Activated T-cell treated with anti-CD3 and anti-CD28 coated beads, Interleukin-2, amount 50 U/mL, for 24 hours (primary cell): Measurements from ENCODE around the gene GALNT1.

Source experiments
- DNase-seq: peaks from one replicate; pipeline ENCODE4 v3.0.0-alpha.2; 2020
- H3K27ac Mint-ChIP-seq: 2 replicates; pipeline ENCODE4 v1.8.0; 2020; ENCODE audit warnings: mild to moderate bottlenecking, mixed read lengths
- H3K27me3 Mint-ChIP-seq: 2 replicates; pipeline ENCODE4 v1.8.0; 2020; ENCODE audit warnings: mixed read lengths
- H3K36me3 Mint-ChIP-seq: 2 replicates; pipeline ENCODE4 v1.8.0; 2020; ENCODE audit warnings: low read depth, mixed read lengths
- H3K4me1 Mint-ChIP-seq: 2 replicates; pipeline ENCODE4 v1.8.0; 2020; ENCODE audit warnings: low read depth, mixed read lengths
- H3K4me3 Mint-ChIP-seq: 2 replicates; pipeline ENCODE4 v1.8.0; 2020; ENCODE audit warnings: mild to moderate bottlenecking, moderate library complexity, mixed read lengths
- H3K9me3 Mint-ChIP-seq: 2 replicates; pipeline ENCODE4 v1.8.0; 2020; ENCODE audit warnings: mixed read lengths

Gene GALNT1

DNA sequence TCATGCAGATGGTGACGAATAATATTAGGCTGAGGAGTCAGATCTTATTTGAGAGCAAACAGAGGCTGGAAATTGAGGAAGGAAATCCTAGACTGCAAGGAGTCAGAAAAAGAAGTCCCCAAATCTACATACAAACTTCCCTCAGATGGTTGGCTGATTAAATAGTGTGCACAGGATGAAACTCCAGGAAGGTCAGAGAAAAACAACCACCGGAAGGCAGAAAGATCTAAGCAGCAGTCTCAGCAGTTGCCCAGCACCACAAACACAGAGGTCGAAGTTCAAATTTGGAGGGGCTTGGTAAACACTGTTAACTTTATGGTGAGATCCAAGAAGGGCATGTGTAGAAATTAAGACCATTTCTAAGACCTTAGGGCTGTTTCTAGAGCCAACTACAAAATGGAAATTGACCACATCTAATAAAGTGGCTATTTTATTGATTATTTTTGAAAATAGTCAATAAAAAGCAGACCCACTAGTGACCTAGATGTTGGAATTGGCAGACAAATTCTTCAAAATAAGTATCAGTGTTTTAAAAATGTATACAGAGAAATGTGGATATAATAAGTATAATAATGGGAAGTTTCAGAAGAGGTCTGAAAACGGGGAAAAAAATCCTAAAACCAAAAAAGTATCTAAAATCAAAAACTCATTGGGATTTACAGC lies 134.8 kb downstream of the GALNT1 start:
- Mint-ChIP-seq H3K4me1 (no peaks in the 10 kb centered on the region), H3K27ac (no peak overlapping the region), H3K27me3 (peaks cover 6% of the 10 kb centered on the region), H3K9me3 (peaks cover 30% of the 10 kb centered on the region), H3K4me3 (no peak overlapping the region), H3K36me3 (peaks cover 22% of the 10 kb centered on the region)
- no peak for DNase-seq

DNA sequence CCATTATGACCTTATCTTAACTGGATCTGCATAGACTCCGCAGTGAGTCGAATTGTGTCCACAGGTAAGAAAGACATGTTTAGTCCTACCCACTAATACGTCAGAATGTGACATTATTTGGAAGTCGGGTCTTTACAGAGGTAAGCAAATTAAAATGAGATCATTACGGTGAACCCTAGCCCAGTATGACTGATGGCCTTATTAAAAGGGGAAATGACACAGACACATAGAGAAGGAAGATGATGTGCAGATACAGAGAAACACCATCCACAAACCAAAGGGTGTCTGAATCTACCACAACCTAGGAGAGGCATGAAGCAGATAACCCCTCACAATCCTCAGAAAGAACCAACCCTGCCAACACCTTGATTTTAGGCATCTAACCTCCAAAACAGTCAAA lies 135.6 kb downstream of the GALNT1 start:
- Mint-ChIP-seq H3K27me3 (peaks cover 11% of the 10 kb centered on the region), H3K4me1 (no peaks in the 10 kb centered on the region), H3K9me3 (peaks cover 30% of the 10 kb centered on the region), H3K4me3 (no peak overlapping the region), H3K27ac (no peak overlapping the region), H3K36me3 (peaks cover 13% of the 10 kb centered on the region)
- no peak for DNase-seq

DNA sequence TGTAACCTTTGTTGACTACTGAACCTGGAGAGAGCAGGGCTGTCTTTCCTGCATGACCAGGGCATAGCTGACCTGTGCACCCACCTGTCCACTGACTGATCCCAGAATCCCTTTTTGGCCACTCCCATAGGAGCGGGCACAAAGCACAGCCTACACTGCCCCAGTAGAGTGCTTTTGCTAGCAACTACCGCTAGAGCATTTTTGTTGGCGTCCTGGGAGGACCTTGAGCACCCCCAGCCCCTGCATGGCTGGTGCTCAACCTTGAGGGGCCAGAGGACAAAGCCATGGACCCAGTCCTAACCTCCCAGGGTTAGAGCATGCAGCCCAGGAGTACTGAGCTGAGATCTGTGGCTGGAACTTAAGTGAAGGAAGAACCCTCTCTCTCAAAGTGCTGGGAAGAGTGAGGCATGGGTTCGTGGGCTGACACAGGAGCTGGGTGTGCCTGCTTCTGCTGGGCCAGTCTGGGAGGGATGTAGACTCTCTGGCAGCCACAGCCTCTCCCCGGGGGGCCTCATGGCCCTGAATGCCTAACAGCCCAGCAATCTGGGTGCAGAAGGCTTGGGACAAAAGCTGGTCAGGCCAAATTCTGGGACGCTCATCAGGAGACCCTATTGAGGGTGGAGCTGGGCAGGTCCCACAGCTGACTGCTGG lies 140.0 kb downstream of the GALNT1 start:
- no peak for DNase-seq
- no peaks in the 10 kb centered on the region for H3K4me1 Mint-ChIP-seq
- no peaks in the 10 kb centered on the region for H3K36me3 Mint-ChIP-seq
- no peak overlapping the region for H3K27ac Mint-ChIP-seq
- H3K9me3 Mint-ChIP-seq, result peaks cover 20% of the 10 kb centered on the region
- no peak overlapping the region for H3K4me3 Mint-ChIP-seq
- peaks cover 31% of the 10 kb centered on the region for H3K27me3 Mint-ChIP-seq

DNA sequence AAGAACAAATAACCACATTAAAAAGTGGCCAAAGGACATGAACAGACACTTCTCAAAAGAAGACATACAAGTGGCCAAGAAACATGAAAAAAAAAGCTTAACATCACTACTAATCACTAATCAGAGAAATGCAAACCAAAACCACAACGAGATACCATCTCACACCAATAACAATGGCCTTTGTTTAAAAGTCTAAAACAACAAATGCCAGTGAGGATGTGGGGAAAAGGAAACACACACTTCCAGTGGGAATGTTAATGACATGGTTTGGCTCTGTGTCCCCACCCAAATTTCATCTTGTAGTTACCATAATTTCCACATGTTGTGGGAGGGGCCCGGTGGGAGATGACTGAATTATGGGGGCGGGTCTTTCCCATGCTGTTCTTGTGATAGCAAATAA lies 147.1 kb downstream of the GALNT1 start:
- no peaks in the 10 kb centered on the region for H3K4me1 Mint-ChIP-seq

DNA sequence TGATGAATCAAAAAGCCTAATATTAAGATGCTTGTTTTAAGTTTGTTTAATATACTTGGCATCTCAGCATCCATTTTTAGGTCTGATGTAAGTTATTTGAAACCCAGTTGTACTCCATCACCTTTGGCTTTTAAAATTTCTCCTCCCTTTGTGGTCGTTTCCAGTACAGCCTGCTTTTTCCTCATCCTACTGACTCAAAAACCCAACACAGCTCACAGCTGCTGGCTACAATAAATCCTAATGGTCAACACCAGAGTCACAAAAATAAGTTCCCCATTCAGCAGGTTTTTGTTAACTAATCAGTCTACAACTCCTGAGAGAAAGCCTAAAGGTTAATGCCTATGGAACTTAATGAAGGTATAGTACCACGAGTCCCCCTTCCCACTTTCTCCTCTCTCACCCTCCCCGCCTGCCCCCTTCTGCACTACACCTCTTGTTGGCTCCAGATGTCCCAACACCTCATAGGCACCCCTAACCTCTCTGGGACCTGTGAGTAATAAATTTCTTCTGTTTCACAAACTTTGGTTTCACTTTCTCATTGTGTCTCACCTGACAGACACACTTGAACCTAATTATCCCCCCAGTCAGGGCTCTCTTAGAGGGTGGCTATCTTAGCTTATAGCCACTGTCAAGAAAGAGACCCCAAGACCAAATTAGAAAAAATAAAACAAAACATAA lies 148.6 kb downstream of the GALNT1 start:
- peaks cover 4% of the 10 kb centered on the region for H3K27me3 Mint-ChIP-seq
- no peak overlapping the region for H3K4me3 Mint-ChIP-seq
- H3K36me3 Mint-ChIP-seq, result no peaks in the 10 kb centered on the region
- peaks cover 11% of the 10 kb centered on the region for H3K9me3 Mint-ChIP-seq
- no peak overlapping the region for H3K27ac Mint-ChIP-seq
- DNase-seq, result no peak
- no peaks in the 10 kb centered on the region for H3K4me1 Mint-ChIP-seq

More for the DNA sequence above, 147.1 kb downstream of the GALNT1 start:
- Mint-ChIP-seq H3K36me3 (no peaks in the 10 kb centered on the region), H3K27ac (no peak overlapping the region), H3K27me3 (peaks cover 11% of the 10 kb centered on the region), H3K9me3 (peaks cover 11% of the 10 kb centered on the region), H3K4me3 (no peak overlapping the region)
- DNase-seq, result no peak

DNA sequence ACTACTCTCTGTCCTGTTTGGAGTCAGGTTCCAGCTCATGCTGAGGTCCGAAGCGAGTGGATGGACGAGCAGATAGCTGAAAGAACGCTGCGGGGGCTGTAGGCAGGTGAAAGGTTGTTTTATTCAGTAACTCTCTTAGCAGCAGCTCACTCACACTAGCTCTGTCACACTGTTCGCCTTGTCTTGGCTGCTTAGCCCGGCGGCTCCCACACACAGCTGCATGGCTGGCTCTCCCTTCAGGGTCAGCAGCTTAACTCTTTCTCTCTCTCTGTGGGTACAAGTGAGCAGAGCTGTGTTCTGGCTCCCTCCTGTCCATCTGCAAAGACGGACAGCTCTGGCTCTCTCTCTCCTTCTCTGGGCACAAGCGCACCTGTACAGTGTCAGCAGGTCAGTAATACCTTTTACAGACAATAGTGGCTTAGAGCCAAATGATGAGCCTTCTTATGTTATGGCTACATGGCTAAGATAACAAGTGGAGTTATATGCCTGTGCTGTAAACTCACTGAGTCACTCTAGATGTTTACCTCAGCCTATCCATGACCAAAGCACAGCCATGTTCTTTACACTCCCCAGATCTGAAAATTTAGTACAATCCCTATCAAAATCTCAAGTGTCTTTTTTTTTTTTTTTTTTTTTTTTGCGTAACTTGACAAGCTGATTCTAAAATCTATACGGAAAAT lies 149.3 kb downstream of the GALNT1 start:
- no peak overlapping the region for H3K27ac Mint-ChIP-seq
- no peaks in the 10 kb centered on the region for H3K4me1 Mint-ChIP-seq
- no peaks in the 10 kb centered on the region for H3K36me3 Mint-ChIP-seq
- H3K4me3 Mint-ChIP-seq, result no peak overlapping the region
- peaks cover 11% of the 10 kb centered on the region for H3K9me3 Mint-ChIP-seq
- H3K27me3 Mint-ChIP-seq, result peaks cover 3% of the 10 kb centered on the region
- no peak for DNase-seq

DNA sequence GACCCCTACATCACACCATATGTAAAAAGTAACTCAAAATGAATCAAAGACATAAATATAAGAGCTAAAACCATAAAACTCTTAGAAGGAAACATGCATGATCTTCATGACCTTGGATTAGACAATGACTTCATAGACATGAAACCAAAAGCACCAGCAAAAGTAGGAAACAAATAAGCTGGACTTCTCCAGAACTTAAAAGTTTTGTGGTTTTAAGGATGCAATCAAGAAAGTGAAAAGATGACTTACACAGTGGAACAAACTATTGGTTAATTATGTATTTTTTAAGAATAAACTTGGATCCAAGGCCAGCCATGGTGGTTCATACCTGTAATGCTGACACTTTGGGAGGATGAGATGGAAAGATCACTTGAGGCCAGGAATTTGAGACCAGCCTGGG lies 150.2 kb downstream of the GALNT1 start:
- Mint-ChIP-seq H3K9me3 (peaks cover 11% of the 10 kb centered on the region), H3K4me1 (no peaks in the 10 kb centered on the region), H3K27ac (no peak overlapping the region)

DNA sequence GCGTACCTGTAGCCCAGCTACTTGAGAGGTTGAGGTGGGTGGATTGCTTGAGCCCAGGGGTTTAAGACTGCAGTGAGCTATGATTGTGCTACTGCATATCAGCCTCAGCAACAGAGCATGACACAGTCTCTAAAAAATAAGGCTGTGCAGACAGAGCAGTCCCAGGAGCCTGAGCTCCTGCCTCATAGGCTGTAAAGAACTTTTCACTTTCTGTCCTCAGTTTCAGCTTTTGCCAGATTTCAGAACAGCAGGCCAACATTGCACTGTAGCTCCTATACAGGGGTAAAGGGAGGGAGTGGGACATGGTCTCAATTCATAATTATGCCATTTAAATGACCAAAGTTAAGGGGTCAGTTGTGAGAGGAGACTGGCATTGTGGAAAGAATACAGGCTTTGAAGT lies 150.6 kb downstream of the GALNT1 start:
- DNase-seq, result no peak
- Mint-ChIP-seq H3K4me3 (no peak overlapping the region), H3K27ac (no peak overlapping the region), H3K4me1 (no peaks in the 10 kb centered on the region), H3K9me3 (peaks cover 11% of the 10 kb centered on the region), H3K27me3 (peaks cover 3% of the 10 kb centered on the region), H3K36me3 (no peaks in the 10 kb centered on the region)

More for the DNA sequence above, 150.2 kb downstream of the GALNT1 start:
- DNase-seq, result no peak
- Mint-ChIP-seq H3K4me3 (no peak overlapping the region), H3K27me3 (peaks cover 3% of the 10 kb centered on the region), H3K36me3 (no peaks in the 10 kb centered on the region)

DNA sequence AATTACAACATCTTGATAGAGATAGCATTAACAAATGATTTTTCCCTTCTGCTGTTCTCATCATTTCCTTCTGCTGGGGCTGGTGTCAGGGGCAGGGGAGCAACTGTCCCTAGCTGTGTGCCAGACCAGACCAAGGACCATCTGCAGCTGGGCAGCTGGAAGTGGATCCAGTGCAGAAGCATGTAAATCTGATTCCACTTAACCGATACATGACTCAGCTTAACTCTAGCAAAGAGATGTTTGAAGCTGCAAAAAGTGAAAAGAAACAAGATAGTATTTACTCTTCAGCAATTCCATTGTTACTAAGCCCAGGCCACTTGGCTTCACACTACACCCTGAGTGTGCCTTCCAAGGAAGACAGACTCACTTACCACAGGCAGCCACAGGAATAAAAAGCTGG lies 151.1 kb downstream of the GALNT1 start:
- Mint-ChIP-seq H3K4me3 (no peak overlapping the region), H3K27me3 (peaks cover 3% of the 10 kb centered on the region)
- DNase-seq, result no peak

DNA sequence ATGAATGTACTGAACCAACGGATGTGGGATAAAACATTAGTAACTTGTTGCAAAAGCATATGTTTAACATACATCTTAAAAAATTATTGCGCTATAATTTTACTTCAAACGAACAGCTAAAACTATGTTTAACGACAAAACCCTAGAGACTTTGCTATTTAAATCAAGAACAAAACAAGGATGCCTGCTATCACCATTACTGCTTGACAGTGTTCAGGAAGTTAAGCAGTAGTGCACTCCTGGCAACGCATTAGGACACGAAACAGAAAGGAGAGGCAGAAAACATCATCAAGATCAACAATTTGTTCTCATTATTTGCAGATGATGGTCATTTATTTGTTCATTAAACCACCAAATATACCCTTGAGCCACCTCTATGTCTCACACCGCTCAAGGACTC lies 151.9 kb downstream of the GALNT1 start:
- H3K4me3 Mint-ChIP-seq, result no peak overlapping the region
- no peak for DNase-seq
- H3K9me3 Mint-ChIP-seq, result peaks cover 13% of the 10 kb centered on the region

More for the DNA sequence above, 151.1 kb downstream of the GALNT1 start:
- Mint-ChIP-seq H3K9me3 (peaks cover 11% of the 10 kb centered on the region), H3K4me1 (no peaks in the 10 kb centered on the region), H3K36me3 (no peaks in the 10 kb centered on the region), H3K27ac (no peak overlapping the region)

DNA sequence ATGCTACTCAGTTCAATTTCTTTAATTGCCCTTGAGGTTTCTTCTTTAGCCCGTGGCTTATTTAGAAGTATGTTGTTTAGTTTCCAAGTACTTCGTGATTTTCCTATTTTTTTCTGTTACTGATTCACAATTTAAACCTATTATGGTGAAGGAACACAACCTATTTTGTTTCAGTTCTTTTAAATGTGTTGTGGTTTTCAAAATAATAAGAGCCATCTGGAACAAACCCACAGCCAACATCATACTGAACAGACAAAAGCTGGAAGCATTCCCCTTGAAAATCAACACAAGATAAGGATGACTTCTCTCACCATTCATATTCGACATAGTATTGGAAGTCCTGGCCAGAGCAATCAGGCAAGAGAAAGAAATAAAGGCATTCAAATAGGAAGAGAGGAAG lies 155.2 kb downstream of the GALNT1 start:
- Mint-ChIP-seq H3K36me3 (no peaks in the 10 kb centered on the region), H3K4me1 (no peaks in the 10 kb centered on the region), H3K27ac (no peak overlapping the region), H3K4me3 (no peak overlapping the region), H3K9me3 (peaks cover 6% of the 10 kb centered on the region), H3K27me3 (peaks cover 11% of the 10 kb centered on the region)
- no peak for DNase-seq

More for the DNA sequence above, 151.9 kb downstream of the GALNT1 start:
- peaks cover 4% of the 10 kb centered on the region for H3K27me3 Mint-ChIP-seq
- no peaks in the 10 kb centered on the region for H3K36me3 Mint-ChIP-seq
- no peak overlapping the region for H3K27ac Mint-ChIP-seq
- no peaks in the 10 kb centered on the region for H3K4me1 Mint-ChIP-seq

DNA sequence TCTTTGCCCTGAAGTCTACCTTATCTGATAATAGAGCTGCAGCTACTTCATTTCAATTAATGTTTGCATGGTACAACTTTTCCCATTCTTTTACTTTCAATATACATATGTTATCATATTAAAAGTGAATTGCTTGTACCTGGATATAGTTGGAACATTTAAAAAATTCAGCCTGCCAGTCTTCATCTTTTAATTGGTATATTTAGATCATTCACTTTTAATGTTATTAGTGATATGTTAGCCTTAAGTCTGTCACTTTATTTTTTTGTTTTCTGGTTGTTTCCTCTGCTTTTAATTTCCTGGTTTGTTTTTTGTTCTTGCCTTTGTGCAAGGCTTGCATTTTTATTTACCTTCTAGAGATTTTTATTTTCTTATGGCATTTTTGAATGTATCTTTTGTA lies 158.2 kb downstream of the GALNT1 start:
- peaks cover 6% of the 10 kb centered on the region for H3K9me3 Mint-ChIP-seq
- H3K36me3 Mint-ChIP-seq, result no peaks in the 10 kb centered on the region
- H3K4me1 Mint-ChIP-seq, result no peaks in the 10 kb centered on the region
- H3K4me3 Mint-ChIP-seq, result no peak overlapping the region
- DNase-seq, result no peak
- no peak overlapping the region for H3K27ac Mint-ChIP-seq
- peaks cover 22% of the 10 kb centered on the region for H3K27me3 Mint-ChIP-seq

DNA sequence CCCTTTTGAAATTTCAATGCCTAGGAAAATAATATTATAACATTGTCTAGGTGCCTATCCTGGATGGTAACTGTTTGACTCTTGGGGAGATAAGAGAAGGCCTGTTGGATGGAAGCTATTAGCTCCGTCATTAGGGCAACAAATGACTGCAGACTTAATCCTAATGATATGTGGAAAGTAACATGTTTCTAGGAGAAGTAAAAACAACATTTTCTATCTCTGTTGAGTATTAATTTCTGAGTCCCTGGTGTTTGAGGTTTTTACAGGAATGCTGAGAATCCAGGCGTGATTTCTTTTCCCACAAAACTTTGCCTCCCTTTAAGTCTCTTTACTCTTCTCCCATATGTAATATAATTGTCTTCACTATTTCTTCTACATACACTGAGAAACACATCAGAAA lies 159.1 kb downstream of the GALNT1 start:
- no peak for DNase-seq
- H3K36me3 Mint-ChIP-seq, result no peaks in the 10 kb centered on the region

DNA sequence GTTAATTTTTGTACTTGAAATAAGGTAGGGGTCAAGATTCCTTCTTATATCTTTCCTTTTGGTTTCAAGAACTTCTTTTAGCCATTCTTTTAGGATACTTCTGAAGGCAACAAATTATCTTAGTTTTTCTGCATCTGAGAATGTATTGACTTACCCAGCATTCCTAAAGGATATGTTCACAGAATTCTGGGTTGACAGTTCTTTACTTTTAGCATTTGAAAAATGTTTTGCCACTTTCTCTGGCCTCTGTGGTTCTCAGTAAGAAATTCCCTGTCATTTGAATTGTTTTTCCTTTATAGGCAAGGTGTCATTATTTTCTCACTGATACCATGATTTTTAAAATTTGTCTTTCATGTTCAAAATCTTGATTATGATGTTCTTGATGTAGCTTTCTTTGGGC lies 162.4 kb downstream of the GALNT1 start:
- H3K4me3 Mint-ChIP-seq, result no peak overlapping the region

More for the DNA sequence above, 159.1 kb downstream of the GALNT1 start:
- no peak overlapping the region for H3K4me3 Mint-ChIP-seq
- no peaks in the 10 kb centered on the region for H3K4me1 Mint-ChIP-seq
- H3K27ac Mint-ChIP-seq, result no peak overlapping the region
- H3K27me3 Mint-ChIP-seq, result peaks cover 23% of the 10 kb centered on the region
- H3K9me3 Mint-ChIP-seq, result peaks cover 11% of the 10 kb centered on the region

More for the DNA sequence above, 162.4 kb downstream of the GALNT1 start:
- Mint-ChIP-seq H3K27ac (no peak overlapping the region), H3K27me3 (peaks cover 26% of the 10 kb centered on the region), H3K4me1 (no peaks in the 10 kb centered on the region), H3K36me3 (no peaks in the 10 kb centered on the region), H3K9me3 (peaks cover 5% of the 10 kb centered on the region)
- DNase-seq, result no peak
